B cell (primary cell): Measurements from ENCODE around the gene PLK1.

Experiments
- EZH2 ChIP-seq: IDR thresholded peaks from 2 replicates; pipeline ENCODE4 v1.6.1; 2012; ENCODE audit warnings: borderline replicate concordance, low read depth, mild to moderate bottlenecking, moderate library complexity, low read length; ENCODE audit not compliant: insufficient read depth, poor library complexity, severe bottlenecking
- TF ChIP-seq, protein P1 (sequence below): fragments of 200-600 bp; IDR thresholded peaks from one replicate; pipeline ENCODE4 v1.8.0; 2022; ENCODE audit warnings: antibody characterized with exemption, mild to moderate bottlenecking

DNA sequence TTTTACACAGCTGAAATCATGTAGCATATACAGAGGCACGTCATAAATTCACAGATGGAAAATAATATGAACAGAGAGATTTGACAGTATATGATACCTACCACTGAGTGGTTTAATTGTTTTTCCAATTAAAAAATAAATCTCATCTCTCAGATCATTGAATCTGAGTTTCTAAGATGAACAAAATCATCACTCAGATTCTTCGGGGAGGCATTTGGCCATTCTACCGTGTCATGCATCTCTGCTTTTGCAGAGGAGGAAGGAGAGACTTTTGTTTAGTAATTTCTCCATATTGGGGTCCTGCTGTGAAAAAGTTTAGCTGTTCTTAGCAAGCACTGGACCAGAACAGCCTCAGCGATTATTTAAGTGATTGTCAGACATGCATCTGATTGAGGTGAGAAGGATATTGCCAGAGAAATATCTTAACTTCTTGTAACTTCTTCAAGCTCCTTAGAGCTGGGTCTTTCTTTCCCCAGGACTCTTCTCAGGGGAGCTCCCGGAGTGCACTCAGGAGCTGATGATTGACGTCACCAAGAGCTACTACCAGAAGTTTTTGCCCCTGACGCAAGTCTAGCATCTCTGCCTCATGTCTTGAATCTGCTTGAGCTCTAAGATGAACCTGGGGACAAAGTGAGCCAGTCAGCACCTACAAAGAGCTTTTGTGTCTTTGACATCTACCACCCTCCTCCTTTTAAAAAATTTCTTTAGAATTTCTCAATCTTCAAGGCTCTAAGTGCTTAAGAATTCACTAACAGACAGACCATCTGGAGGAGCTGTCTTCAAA, 11.9 kb upstream of the PLK1 start:
- TF ChIP-seq, protein P1, sequence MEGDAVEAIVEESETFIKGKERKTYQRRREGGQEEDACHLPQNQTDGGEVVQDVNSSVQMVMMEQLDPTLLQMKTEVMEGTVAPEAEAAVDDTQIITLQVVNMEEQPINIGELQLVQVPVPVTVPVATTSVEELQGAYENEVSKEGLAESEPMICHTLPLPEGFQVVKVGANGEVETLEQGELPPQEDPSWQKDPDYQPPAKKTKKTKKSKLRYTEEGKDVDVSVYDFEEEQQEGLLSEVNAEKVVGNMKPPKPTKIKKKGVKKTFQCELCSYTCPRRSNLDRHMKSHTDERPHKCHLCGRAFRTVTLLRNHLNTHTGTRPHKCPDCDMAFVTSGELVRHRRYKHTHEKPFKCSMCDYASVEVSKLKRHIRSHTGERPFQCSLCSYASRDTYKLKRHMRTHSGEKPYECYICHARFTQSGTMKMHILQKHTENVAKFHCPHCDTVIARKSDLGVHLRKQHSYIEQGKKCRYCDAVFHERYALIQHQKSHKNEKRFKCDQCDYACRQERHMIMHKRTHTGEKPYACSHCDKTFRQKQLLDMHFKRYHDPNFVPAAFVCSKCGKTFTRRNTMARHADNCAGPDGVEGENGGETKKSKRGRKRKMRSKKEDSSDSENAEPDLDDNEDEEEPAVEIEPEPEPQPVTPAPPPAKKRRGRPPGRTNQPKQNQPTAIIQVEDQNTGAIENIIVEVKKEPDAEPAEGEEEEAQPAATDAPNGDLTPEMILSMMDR: no peak
- no peak for TF ChIP-seq EZH2
